Right lung (tissue), 5 donors: ENCODE data around the gene CITED2. TPM values are rescaled to one million over a fixed set of nuclear protein-coding genes. Genes with fewer than 3 reads are reported as not detected.
"Not testable (repeated sequence)": the region's sequence is repeated elsewhere in the genome, so short reads cannot be mapped to it uniquely, and the experiment has no call there.

ENCODE experiments used
- DNase-seq, 2 donors: peaks; one replicate each; pipeline ENCODE4 v3.0.0-alpha.2; 2013
- polyA plus RNA-seq, 5 donors: library from polyadenylated mRNA; unstranded; fragments of 120-200 nt; gene quantifications; one replicate each; pipeline versions ENCODE4 v1.2.1 to v1.2.3, GENCODE V29; 2013; ENCODE audit warnings: inconsistent platforms in 1 of 5, low replicate concordance in 1 of 5; ENCODE audit not compliant: insufficient read length in 5 of 5, insufficient read depth in 1 of 5

Gene CITED2
- polyA plus RNA-seq, 5 donors = 85.9 to 158 (median 112) TPM

GRCh38 chr6:139368661-139369060, 5.8 kb downstream of the CITED2 start:
- DNase-seq = no peak

DNA sequence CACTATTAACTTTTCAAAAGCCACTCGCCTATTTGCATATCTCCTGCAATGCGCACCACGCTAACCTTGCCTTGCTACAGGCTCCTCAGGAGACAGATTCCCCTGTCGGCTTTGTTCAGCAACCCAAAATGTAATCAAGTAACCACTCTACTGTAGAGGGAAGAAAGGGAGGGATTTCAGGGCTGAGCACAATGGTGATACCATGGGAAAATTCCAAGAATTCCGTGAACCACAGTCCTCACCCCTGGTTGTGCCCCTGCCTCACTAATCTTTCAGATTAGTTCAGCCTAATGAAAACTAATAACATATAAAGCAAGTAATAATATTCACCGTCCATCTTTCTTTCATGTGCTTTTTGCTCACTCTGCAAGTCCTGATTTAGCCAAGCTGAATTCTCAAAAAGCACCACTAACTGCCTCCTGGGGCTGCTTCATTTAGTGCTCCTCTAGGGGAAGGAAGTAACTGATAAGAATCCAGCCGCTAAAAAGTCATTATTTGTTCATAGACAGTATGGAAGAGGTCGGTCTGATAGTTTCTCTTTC, 6.6 kb downstream of the CITED2 start:
- DNase-seq = no peak

- no peak for DNase-seq
Observed at GRCh38 chr6:139364982-139365379, 9.5 kb downstream of the CITED2 start.

GRCh38 chr6:139364302-139364981, 10.0 kb downstream of the CITED2 start:
- DNase-seq = peak in 1 of 2 donors; percentile 55

- DNase-seq = not testable (repeated sequence)
Observed at GRCh38 chr6:139363797-139364196, 10.7 kb downstream of the CITED2 start.

- DNase-seq = not testable (repeated sequence)
Observed at GRCh38 chr6:139363123-139363522, 11.3 kb downstream of the CITED2 start.

DNA sequence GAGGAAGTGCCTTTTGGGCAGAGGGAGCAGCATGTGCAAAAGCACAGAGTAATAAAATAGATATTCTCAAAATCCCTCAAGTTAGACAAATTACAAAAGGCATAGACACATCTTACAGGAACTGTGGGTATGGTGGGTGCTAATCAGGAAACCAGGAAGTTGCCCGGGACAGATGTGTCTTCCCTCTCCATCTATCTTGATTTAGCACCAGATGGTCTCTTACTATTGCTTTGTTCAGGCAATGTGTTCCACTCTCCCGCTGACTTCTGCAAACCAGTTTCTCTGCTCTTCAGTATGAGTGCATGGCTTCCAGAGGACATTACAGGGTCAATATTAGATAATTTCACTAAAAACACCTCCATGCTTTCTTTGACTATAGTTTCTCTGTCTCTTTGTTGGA, 13.2 kb downstream of the CITED2 start:
- no peak for DNase-seq

- no peak for DNase-seq
Observed at GRCh38 chr6:139356924-139357323, 17.5 kb downstream of the CITED2 start.

DNA sequence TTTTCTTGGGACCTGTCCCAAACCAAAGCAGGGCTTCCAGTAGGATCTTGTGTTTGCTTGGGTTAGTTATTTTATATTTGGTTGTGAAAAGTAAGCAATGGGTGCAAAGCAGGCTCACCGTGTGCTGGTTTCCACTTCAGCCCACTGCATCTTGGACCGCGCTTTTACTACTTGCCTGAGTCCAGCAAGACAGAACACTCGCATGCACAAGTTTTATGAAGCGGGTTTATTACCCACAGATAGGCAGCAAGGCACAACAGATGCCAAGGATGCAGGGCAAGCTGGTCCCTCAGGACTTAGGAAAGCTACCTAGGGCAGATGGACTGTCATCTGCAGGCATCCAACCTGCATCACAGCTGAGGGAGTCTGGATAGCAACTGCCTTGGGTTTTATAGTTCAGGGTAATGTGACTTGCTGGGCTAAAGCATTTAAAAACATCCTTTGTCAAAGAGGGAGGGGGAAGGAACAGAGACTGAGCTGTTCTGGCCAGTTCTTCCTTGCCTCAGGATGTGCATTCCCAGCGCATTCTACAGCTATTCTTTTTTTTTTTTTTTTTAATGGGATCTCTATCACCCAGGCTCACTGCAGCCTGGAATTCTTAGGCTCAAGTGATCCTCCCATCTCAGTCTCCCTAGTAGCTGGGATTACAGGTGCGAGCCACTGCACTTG, 18.5 kb downstream of the CITED2 start:
- no peak for DNase-seq

DNA sequence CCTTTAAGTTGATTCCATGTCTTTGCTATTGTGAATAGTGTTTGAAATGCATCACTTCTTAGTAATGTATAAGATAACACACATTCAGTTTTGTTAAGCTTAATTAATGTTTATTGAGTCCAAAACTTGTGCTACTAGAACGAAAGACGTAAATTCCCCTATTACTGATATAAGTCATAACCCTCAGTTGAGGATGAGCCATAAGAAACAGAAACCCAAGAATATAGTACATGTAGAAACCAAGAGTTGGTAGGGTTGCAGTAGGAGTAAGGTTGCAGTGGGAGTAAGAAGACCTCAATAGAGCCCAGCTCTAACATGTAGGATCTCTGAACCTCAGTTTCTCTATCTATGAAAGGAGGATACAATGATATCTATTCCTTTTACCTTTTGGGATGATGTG, 19.3 kb downstream of the CITED2 start:
- DNase-seq = no peak

GRCh38 chr6:139354189-139354588, 20.3 kb downstream of the CITED2 start:
- DNase-seq = no peak

DNA sequence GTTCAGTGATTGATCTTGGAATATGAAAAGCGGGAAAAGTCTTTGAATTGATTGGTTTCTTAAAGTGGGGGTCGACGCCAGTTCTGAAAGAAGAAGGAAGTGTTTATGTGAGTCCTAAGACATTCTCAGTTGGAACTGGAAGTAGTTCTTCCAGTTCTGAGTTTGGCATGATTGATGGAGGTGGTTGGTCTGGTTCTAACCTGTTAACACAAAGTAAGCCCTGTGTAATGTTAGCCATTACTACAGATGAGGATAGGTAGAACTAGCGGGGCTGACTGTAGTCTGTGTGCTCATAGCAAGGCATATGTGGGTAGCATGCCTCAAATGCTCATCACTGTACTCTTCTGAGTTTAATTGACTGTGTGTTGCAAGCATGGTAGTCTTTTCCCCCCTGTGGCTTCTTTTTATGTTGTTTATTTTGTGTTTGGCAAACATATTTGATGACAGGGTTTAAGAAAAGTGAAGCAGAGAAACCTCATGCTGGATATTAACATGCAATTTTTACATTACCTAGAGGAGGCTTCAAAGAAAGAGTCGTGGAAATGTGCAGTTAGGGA, 24.9 kb downstream of the CITED2 start:
- no peak for DNase-seq

GRCh38 chr6:139346392-139346791, 28.1 kb downstream of the CITED2 start:
- DNase-seq = no peak

- DNase-seq = no peak
Observed at GRCh38 chr6:139344186-139344963, 30.1 kb downstream of the CITED2 start.

- no peak for DNase-seq
Observed at GRCh38 chr6:139343052-139343750, 31.2 kb downstream of the CITED2 start.

DNA sequence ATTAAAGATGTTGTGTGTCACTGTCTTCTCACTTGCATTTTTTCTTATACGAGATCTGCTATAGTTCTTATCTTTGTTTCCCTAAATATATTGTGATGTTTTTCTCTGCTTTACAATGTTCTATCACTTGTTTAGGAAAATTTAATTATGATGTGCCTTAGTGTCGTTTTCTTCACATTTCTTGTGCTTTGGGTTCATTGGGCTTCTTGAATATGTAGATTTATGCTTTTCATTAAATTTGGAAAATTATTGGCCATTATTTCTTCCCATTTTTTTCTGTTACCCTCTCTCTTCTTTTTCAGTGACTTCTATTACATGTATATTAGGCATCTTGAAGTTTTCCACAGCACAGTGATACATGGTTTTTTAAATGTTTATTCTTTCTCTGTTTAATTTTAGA, 33.4 kb downstream of the CITED2 start:
- no peak for DNase-seq

DNA sequence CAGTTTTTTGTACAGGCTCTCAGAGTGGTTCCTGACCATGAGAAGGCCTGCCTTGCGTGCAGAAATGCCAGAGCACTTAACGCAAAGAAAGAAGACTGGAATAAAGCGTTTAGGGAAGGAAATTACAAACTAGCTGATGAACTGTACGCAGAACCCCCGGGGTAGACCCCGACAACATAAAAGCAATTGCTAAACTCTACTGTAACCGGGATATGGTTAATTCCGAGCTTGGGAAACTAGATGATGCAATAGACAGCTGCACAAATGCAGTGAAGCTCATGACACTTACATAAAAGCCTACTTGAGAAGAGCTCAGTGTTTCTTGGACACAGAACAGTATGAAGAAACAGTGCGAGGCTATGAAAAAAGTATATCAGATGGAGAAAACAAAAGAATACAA, 35.7 kb downstream of the CITED2 start:
- peak; percentile 52 to 63 for DNase-seq

GRCh38 chr6:139337830-139338229, 36.6 kb downstream of the CITED2 start:
- no peak for DNase-seq

GRCh38 chr6:139337001-139337400, 37.4 kb downstream of the CITED2 start:
- DNase-seq = no peak

DNA sequence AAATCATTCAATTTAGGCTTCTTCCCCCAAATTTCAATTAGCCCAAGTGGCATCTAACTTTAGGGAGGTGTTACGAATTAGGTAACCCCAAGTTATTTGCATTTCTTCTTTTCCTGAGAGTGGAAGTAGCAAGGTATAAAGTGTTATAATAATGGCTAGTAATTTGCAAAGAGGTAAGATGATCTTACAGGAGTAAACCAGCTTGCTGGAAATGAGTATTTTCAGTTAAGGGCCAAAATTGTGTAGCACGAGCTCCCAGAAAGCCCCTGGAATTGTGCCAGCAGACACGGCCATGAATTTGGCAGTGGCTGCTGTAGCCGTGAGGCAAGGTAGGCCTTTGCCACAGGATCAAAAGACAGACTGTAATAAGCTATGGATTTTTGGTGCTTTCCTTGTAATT, 38.0 kb downstream of the CITED2 start:
- no peak for DNase-seq

DNA sequence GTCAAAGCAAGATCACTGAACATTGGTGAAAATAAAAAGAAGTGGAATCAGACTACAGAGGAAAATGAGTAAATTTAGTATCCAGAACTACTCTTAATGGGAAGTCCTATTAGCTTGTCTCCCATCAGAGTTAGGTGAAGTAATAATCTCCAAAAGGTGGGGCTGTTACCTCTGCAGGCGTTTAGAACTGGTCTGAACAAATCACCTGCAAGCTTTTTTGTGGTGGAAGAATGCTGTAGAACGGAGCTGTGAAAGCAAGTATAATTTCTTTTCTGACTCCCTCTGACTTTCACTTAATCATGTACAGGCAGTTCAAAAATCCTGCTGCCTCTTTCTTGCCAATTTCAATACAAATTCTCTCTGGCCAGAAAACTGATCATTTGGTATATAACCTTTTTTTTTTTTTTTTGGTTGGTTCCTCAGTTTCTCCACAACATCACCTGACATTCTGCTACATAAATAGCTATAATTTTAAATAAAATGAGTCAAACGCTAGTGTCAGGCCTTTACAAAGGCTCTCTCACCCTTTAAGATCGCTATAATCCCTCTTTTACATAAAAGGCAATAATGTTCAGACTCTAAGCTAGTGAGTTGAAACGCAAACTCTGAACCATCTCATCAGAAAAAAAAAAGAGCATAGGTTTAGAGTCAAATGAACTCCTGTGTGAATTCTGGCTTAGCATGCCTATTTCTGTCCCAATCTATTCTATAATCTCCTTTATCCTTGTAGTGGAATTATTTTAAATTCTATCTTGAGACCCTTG, 38.8 kb downstream of the CITED2 start:
- no peak for DNase-seq
